Ishikawa (cell line): ENCODE results near the gene ATP6V1G3.

ENCODE experiments used
- CEBPB ChIP-seq: IDR thresholded peaks from 2 replicates; pipeline ENCODE4 v1.6.1; 2012
- EGR1 ChIP-seq: IDR thresholded peaks from 2 replicates; pipeline ENCODE4 v1.6.1; 2012
- EP300 ChIP-seq: IDR thresholded peaks from 2 replicates; pipeline ENCODE4 v1.6.1; 2012; ENCODE audit warnings: borderline replicate concordance
- FOXM1 ChIP-seq: IDR thresholded peaks from 2 replicates; pipeline ENCODE4 v1.6.1; 2012; ENCODE audit warnings: low read depth, borderline replicate concordance
- MAX ChIP-seq: IDR thresholded peaks from 2 replicates; pipeline ENCODE4 v1.6.1; 2012
- NFIC ChIP-seq: IDR thresholded peaks from 2 replicates; pipeline ENCODE4 v1.6.1; 2012
- RAD21 ChIP-seq: IDR thresholded peaks from 2 replicates; pipeline ENCODE4 v1.6.1; 2012; ENCODE audit warnings: low read depth
- REST ChIP-seq: IDR thresholded peaks from 2 replicates; pipeline ENCODE4 v1.6.1; 2012; ENCODE audit warnings: low read depth, mild to moderate bottlenecking
- TAF1 ChIP-seq: IDR thresholded peaks from 2 replicates; pipeline ENCODE4 v1.6.1; 2012; ENCODE audit warnings: low read depth, mild to moderate bottlenecking
- TEAD4 ChIP-seq: IDR thresholded peaks from 2 replicates; pipeline ENCODE4 v1.6.1; 2012
- USF1 ChIP-seq: IDR thresholded peaks from 2 replicates; pipeline ENCODE4 v1.6.1; 2012
- YY1 ChIP-seq: IDR thresholded peaks from 2 replicates; pipeline ENCODE4 v1.6.1; 2012; ENCODE audit warnings: low read depth

- TF ChIP-seq REST (no peak), MAX (no peak), YY1 (no peak), RAD21 (no peak), CEBPB (no peak), USF1 (no peak), TEAD4 (no peak), TAF1 (no peak), FOXM1 (no peak), EGR1 (no peak), EP300 (no peak), NFIC (no peak)
These were observed 1.7 kb downstream of the ATP6V1G3 start for GRCh38 chr1:198538579-198539364.
